GM23338 (cell line): ENCODE results near the gene PORCN. TPM values are rescaled to one million over a fixed set of nuclear protein-coding genes. Genes with fewer than 3 reads are reported as not detected.
A peak's percentile ranks its signal among the peaks of the same experiment; 100 is the strongest.

ENCODE experiments used
- ATAC-seq: fragments of 200-7000 bp; cut with Tn5 transposase; 3 replicates; pipeline ENCODE4 v1.9.1; 2020
- DNase-seq: peaks from one replicate; pipeline ENCODE4 v3.0.0-alpha.2; 2015; ENCODE audit warnings: low spot score
- H2AFZ ChIP-seq: fragments of 200-600 bp; sonication (generic); 2 replicates; pipeline ENCODE4 v1.8.0; 2016; ENCODE audit warnings: antibody characterized with exemption, mild to moderate bottlenecking, moderate library complexity
- H3F3A ChIP-seq: fragments of 200-600 bp; sonication (generic); replicated peaks from 2 replicates; pipeline ENCODE4 v1.8.0; 2017; ENCODE audit warnings: antibody characterized with exemption, mixed run types, low read depth
- H3K27ac ChIP-seq: fragments of 200-600 bp; sonication (generic); 2 replicates; pipeline ENCODE4 v1.6.1; 2016; ENCODE audit warnings: low read depth
- H3K27me3 ChIP-seq: fragments of 200-600 bp; sonication (generic); 2 replicates; pipeline ENCODE4 v1.8.0; 2016; ENCODE audit warnings: mild to moderate bottlenecking, mixed run types, moderate library complexity; ENCODE audit not compliant: insufficient read depth
- H3K36me3 ChIP-seq: fragments of 200-600 bp; sonication (generic); 2 replicates; pipeline ENCODE4 v1.8.0; 2016; ENCODE audit warnings: mild to moderate bottlenecking; ENCODE audit not compliant: insufficient read depth
- H3K4me1 ChIP-seq: fragments of 200-600 bp; sonication (generic); 2 replicates; pipeline ENCODE4 v1.8.0; 2016; ENCODE audit warnings: mild to moderate bottlenecking, moderate library complexity; ENCODE audit not compliant: insufficient read depth
- H3K4me2 ChIP-seq: fragments of 200-600 bp; sonication (generic); 2 replicates; pipeline ENCODE4 v1.7.1; 2017; ENCODE audit warnings: mixed run types
- H3K4me3 ChIP-seq: fragments of 200-600 bp; sonication (generic); 2 replicates; pipeline ENCODE4 v1.6.1; 2016; ENCODE audit warnings: mixed run types
- H3K79me2 ChIP-seq: fragments of 200-600 bp; sonication (generic); replicated peaks from 2 replicates; pipeline ENCODE4 v1.8.0; 2017; ENCODE audit warnings: mild to moderate bottlenecking; ENCODE audit not compliant: insufficient read depth
- H3K9me2 ChIP-seq: fragments of 200-600 bp; sonication (generic); 2 replicates; pipeline ENCODE4 v1.8.0; 2017; ENCODE audit not compliant: insufficient read depth
- H4K20me1 ChIP-seq: fragments of 200-600 bp; sonication (generic); replicated peaks from 2 replicates; pipeline ENCODE4 v1.8.0; 2017; ENCODE audit warnings: mild to moderate bottlenecking; ENCODE audit not compliant: insufficient read depth
- H3K27ac Mint-ChIP-seq: 2 replicates; pipeline ENCODE4 v1.8.0; 2020; ENCODE audit warnings: inconsistent platforms, mild to moderate bottlenecking, moderate library complexity, mixed read lengths
- H3K27me3 Mint-ChIP-seq: 3 replicates; pipeline ENCODE4 v1.8.0; 2022; ENCODE audit warnings: low read depth, mild to moderate bottlenecking, moderate library complexity, mixed read lengths, inconsistent platforms; ENCODE audit not compliant: insufficient read depth, poor library complexity
- H3K36me3 Mint-ChIP-seq: 3 replicates; pipeline ENCODE4 v1.8.0; 2021; ENCODE audit warnings: low read depth, mild to moderate bottlenecking, inconsistent platforms, moderate library complexity, mixed read lengths
- H3K4me1 Mint-ChIP-seq: 3 replicates; pipeline ENCODE4 v1.8.0; 2020; ENCODE audit warnings: mild to moderate bottlenecking, inconsistent platforms, mixed read lengths
- H3K4me3 Mint-ChIP-seq: 3 replicates; pipeline ENCODE4 v1.8.0; 2021; ENCODE audit warnings: moderate library complexity, mild to moderate bottlenecking, inconsistent platforms, mixed read lengths
- H3K9me3 Mint-ChIP-seq: 3 replicates; pipeline ENCODE4 v1.8.0; 2020; ENCODE audit warnings: moderate library complexity, mild to moderate bottlenecking, inconsistent platforms, mixed read lengths
- EZH2 ChIP-seq: fragments of 200-600 bp; sonication (generic); IDR thresholded peaks from one replicate; pipeline ENCODE4 v1.8.0; 2017; ENCODE audit warnings: antibody characterized with exemption, mild to moderate bottlenecking, low read depth; ENCODE audit not compliant: unreplicated experiment
- JUNB ChIP-seq: IDR thresholded peaks from one replicate; pipeline ENCODE4 v1.6.1; 2016; ENCODE audit warnings: antibody characterized with exemption; ENCODE audit not compliant: unreplicated experiment
- NANOG ChIP-seq: IDR thresholded peaks from 2 replicates; pipeline ENCODE4 v1.6.1; 2016; ENCODE audit warnings: antibody characterized with exemption, borderline replicate concordance
- POLR2AphosphoS5 ChIP-seq: IDR thresholded peaks from 2 replicates; pipeline ENCODE4 v1.6.1; 2016; ENCODE audit warnings: antibody characterized with exemption, low read depth
- STAT1 ChIP-seq: IDR thresholded peaks from one replicate; pipeline ENCODE4 v1.6.1; 2016; ENCODE audit warnings: antibody characterized with exemption; ENCODE audit not compliant: unreplicated experiment
- ZNF114 ChIP-seq: fragments of 250-450 bp; sonication (Bioruptor Pico); IDR thresholded peaks from 2 replicates; pipeline ENCODE4 v1.5.0; 2020; ENCODE audit warnings: mild to moderate bottlenecking, moderate library complexity
- ZNF331 ChIP-seq: fragments of 250-450 bp; sonication (Bioruptor Pico); IDR thresholded peaks from 2 replicates; pipeline ENCODE4 v1.5.0; 2020; ENCODE audit warnings: low read depth, mild to moderate bottlenecking, moderate library complexity
- ZNF462 ChIP-seq: fragments of 250-450 bp; sonication (Bioruptor Pico); IDR thresholded peaks from 2 replicates; pipeline ENCODE4 v1.5.0; 2020; ENCODE audit warnings: mild to moderate bottlenecking, moderate library complexity
- polyA plus RNA-seq: library from polyadenylated mRNA; unstranded; fragments of >200 nt; fragmentation: Nextera tagmentation; extraction: Ambion mirVana; gene quantifications from 2 replicates; pipeline ENCODE4 v1.2.1, GENCODE V29; 2016
- total RNA-seq: library from RNA; depleted of rRNA; stranded (reverse); fragments of >200 nt; shearing (Covaris generic); gene quantifications from 2 replicates; pipeline ENCODE4 v1.2.3, GENCODE V29; 2014
- TF ChIP-seq, protein P1 (sequence below): IDR thresholded peaks from one replicate; pipeline ENCODE4 v1.6.1; 2018; ENCODE audit warnings: antibody characterized with exemption; ENCODE audit not compliant: unreplicated experiment
- TF ChIP-seq, protein P2 (sequence below), 2 experiments: fragments of 200-600 bp in 1 of 2; sonication (generic) in 1 of 2; conservative IDR thresholded peaks; 2 replicates each; pipeline versions ENCODE4 v1.5.1 to v1.6.1; 2016 to 2017; ENCODE audit warnings: antibody characterized with exemption in 2 of 2, low read depth in 2 of 2, mild to moderate bottlenecking in 2 of 2, moderate library complexity in 1 of 2

The PORCN gene
- total and polyA plus RNA-seq, 2 experiments from 2014 or later, result 19.4 to 28.5 TPM

DNA sequence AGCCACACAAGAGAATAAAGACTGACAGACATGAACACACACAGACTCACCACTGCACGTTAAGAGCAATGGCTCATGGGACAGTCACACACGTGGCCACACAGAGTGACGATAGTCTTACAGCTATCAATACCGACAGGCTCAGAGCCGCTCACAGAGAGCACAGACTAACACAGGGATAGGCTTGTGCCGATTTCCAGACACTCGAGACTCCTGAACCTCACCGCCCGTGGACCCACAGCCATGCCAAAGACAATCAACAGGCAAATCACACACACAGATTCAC, 38.0 kb upstream of the PORCN start (continued):
- TF ChIP-seq ZNF462 (CRISPR knock-in tag), result no peak
- no peak for TF ChIP-seq ZNF114 (CRISPR knock-in tag)
- no peak for TF ChIP-seq POLR2AphosphoS5
- TF ChIP-seq EZH2, result no peak
- TF ChIP-seq NANOG, result no peak

DNA sequence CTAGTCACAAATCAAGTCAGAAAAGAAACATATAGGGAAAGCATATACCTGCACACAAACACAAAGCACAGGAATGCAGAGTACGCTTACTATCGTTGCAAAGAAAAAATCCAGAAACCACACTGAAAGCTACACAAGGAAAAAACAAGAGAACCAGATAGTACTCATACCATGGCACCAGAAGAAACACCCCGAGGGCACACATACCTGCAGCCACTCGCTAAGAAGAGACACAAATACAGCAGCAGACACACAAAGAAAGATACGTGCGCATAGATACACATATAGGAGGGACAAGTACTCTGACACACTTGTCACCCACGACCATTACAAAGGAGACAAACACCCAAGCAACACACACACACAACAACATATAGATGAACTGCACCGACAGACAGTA, 37.3 kb upstream of the PORCN start:
- peaks cover 16% of the 10 kb centered on the region for H3K79me2 ChIP-seq
- Mint-ChIP-seq H3K4me3 (no peak overlapping the region; the same call in 2 of the 3 replicates), H3K27ac (peak overlapping the region; percentile 81), H3K4me1 (peaks cover 47% of the 10 kb centered on the region), H3K36me3 (peaks cover 10% of the 10 kb centered on the region), H3K27me3 (peaks cover 15% of the 10 kb centered on the region), H3K9me3 (no peaks in the 10 kb centered on the region; the same call in none of the 3 replicates)
- no peak overlapping the region for H3K4me2 ChIP-seq
- H3K4me1 ChIP-seq, result peaks cover 4% of the 10 kb centered on the region; the same call in 1 of the 2 replicates
- H3K4me3 ChIP-seq, result no peak overlapping the region
- ATAC-seq (no peak), DNase-seq (no peak)
- no peaks in the 10 kb centered on the region for H3K36me3 ChIP-seq
- H2AFZ ChIP-seq, result no peak overlapping the region
- no peaks in the 10 kb centered on the region for H3K9me2 ChIP-seq
- H3K27me3 ChIP-seq, result no peaks in the 10 kb centered on the region
- no peaks in the 10 kb centered on the region for H3F3A ChIP-seq
- no peak overlapping the region for H3K27ac ChIP-seq
- no peaks in the 10 kb centered on the region for H4K20me1 ChIP-seq
- TF ChIP-seq, protein P1, sequence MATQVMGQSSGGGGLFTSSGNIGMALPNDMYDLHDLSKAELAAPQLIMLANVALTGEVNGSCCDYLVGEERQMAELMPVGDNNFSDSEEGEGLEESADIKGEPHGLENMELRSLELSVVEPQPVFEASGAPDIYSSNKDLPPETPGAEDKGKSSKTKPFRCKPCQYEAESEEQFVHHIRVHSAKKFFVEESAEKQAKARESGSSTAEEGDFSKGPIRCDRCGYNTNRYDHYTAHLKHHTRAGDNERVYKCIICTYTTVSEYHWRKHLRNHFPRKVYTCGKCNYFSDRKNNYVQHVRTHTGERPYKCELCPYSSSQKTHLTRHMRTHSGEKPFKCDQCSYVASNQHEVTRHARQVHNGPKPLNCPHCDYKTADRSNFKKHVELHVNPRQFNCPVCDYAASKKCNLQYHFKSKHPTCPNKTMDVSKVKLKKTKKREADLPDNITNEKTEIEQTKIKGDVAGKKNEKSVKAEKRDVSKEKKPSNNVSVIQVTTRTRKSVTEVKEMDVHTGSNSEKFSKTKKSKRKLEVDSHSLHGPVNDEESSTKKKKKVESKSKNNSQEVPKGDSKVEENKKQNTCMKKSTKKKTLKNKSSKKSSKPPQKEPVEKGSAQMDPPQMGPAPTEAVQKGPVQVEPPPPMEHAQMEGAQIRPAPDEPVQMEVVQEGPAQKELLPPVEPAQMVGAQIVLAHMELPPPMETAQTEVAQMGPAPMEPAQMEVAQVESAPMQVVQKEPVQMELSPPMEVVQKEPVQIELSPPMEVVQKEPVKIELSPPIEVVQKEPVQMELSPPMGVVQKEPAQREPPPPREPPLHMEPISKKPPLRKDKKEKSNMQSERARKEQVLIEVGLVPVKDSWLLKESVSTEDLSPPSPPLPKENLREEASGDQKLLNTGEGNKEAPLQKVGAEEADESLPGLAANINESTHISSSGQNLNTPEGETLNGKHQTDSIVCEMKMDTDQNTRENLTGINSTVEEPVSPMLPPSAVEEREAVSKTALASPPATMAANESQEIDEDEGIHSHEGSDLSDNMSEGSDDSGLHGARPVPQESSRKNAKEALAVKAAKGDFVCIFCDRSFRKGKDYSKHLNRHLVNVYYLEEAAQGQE, result no peak
- TF ChIP-seq NANOG (no peak), ZNF331 (CRISPR knock-in tag) (no peak), JUNB (no peak), STAT1 (no peak), POLR2AphosphoS5 (no peak)
- TF ChIP-seq, protein P2, sequence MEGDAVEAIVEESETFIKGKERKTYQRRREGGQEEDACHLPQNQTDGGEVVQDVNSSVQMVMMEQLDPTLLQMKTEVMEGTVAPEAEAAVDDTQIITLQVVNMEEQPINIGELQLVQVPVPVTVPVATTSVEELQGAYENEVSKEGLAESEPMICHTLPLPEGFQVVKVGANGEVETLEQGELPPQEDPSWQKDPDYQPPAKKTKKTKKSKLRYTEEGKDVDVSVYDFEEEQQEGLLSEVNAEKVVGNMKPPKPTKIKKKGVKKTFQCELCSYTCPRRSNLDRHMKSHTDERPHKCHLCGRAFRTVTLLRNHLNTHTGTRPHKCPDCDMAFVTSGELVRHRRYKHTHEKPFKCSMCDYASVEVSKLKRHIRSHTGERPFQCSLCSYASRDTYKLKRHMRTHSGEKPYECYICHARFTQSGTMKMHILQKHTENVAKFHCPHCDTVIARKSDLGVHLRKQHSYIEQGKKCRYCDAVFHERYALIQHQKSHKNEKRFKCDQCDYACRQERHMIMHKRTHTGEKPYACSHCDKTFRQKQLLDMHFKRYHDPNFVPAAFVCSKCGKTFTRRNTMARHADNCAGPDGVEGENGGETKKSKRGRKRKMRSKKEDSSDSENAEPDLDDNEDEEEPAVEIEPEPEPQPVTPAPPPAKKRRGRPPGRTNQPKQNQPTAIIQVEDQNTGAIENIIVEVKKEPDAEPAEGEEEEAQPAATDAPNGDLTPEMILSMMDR (conservative IDR thresholded peaks at IDR 0.05; ENCODE audit: low read depth in 2 of 2), result no peak
